GM21786 (cell line): Measurements from ENCODE around the gene HPS4.
"Not testable (repeated sequence)": the region's sequence is repeated elsewhere in the genome, so short reads cannot be mapped to it uniquely, and the experiment has no call there.

Experiments
- ATAC-seq: cut with Tn5 transposase; IDR thresholded peaks from one replicate; pipeline ENCODE4 v1.9.1; 2021; ENCODE audit not compliant: unreplicated experiment

Gene HPS4

DNA sequence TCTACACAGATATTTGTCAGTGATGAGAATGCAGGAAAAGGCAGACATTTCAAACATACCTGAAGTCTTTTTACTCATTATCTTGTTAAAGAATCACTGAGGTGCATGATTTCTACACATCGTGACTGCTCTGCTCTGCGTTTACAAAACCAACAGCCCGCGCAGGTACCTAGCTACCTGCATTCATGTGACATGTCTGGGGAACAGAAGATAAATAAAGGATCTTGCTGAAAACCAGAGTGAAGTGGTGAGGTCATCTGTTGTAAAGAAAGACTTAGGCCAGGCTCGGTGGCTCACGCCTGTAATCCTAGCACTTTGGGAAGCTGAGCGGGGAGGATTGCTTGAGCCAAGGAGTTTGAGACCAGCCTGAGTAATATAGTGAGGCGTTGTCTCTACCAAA is 38.8 kb downstream of the HPS4 start:
- ATAC-seq = no peak

- ATAC-seq = no peak
These were observed 39.5 kb downstream of the HPS4 start for GRCh38 chr22:26443901-26444690.

- ATAC-seq = no peak
These were observed 41.4 kb downstream of the HPS4 start for GRCh38 chr22:26442086-26442756.

GRCh38 chr22:26439559-26439958 is 44.0 kb downstream of the HPS4 start:
- ATAC-seq = no peak

DNA sequence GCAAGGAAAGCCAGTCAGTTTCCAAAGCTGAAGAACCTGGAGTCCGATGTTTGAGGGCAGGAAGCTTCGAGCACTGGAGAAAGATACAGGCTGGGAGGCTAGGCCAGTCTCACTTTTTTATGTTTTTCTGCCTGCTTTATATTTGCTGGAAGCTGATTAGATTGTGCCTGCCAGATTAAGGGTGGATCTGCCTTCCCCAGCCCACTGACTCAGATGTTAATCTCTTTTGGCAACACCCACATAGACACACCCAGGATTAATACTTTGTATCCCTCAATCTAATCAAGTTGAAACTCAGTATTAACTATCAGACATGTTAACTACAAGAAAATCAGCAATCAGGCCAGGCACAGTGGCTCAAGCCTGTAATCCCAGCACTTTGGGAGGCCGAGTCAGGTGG is 44.8 kb downstream of the HPS4 start:
- ATAC-seq = not testable (repeated sequence)

GRCh38 chr22:26437694-26438392 is 45.7 kb downstream of the HPS4 start:
- ATAC-seq = no peak

DNA sequence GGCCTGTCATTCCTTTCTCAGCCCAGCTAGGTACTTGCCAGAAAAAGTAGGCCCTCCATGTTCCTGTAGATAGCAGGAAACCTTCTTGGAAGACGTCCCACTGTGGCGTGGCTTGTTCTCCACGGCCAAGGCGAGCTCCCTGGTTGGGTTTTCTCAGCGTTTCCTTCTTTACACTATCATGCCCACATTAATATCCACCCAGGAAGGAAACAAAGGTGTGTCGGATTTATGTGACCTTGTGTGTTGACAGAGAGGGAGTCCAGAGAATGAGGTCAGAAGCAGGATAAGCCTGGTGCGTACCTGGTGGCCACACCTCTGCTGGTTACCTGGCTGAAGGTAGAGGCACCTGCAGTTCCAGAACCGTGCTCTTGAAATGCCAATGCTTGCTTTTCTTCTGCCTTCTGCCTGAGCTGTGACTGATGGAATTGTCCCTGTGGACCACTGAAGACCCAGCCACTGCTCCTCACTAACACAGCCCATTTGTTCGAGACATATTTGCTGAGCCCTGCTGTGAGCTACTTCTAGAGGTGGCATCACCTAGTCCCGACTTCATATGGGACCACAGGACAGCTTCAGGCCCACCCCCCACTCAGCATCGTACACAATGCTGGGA is 46.6 kb downstream of the HPS4 start:
- no peak for ATAC-seq

GRCh38 chr22:26435327-26436093 is 48.1 kb downstream of the HPS4 start:
- ATAC-seq = no peak

GRCh38 chr22:26433805-26434204 is 49.8 kb downstream of the HPS4 start:
- no peak for ATAC-seq

GRCh38 chr22:26432619-26433311 is 50.8 kb downstream of the HPS4 start:
- ATAC-seq = no peak

DNA sequence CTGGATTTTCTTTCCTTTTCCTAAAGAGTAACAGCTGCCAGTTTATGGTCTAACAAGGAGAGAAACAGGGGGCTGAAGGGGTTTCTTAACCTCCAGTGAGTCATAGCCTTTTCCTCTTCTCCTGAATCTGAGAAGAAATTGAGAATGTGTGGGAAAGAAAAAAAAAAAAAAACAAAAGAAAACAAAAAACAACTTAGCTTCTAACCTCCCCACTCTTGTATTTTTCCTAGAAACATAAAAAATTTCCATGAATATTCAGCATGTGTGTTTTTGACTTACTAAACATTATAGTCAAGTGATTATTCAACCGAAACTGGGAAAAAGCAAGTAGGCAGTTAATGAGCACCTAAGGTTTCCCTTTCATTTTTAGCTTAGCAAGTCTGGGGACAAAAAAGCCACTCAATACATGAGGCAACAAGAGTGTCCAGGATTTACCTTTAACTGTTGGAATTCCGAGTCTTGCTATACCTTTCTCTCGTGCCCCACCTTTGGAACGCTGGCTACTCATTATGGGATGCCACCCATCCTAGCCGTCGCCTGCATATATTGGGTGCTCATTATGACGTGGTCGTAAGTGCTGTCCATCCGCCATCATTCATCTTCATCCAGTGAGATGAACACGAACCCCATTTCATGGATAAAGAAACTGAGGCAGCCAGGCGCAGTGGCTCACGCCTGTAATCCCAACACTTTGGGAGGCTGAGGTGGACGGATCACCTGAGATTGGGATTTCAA is 52.2 kb downstream of the HPS4 start:
- no peak for ATAC-seq

- no peak for ATAC-seq
These were observed 53.0 kb downstream of the HPS4 start for GRCh38 chr22:26430600-26430999.

DNA sequence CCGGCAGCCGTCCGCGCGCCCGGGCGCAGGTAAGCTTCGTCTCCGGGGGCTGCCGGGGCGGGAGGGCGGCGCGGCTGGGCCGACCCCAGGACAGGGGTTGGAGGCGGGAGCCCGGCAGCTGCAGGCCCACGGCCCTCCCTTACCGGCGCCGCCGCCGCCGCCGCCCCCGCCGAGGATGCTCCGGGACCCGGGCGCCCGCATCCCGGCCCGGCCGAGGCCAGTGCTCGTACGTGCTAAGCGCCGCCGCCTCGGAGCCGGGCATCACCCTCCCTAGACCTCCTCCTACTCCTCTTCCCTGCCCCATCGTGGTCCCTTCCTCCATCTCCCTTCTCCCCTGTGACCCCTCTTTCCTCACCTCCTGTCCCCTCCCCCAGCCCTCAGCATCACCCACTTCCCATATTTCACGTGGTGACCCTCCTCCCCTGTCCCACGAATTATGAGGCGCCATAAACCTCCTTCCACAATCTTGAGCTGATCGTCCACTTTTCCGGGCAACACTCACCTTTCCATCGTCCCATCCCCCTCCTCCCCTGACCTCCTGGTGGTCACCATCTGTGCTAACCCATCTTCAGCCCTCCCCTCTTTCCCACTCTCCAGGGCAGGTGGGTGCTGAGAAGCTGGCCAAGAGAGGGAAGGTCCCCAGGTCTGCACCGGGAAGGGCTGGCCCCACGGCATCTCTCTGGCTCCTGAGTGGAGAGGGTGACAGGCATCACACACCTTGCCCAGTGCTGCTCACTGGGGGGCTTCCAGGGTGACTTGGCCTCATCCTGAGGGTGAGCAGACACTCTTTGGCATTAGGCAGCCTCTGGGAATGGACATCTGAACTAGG is 53.9 kb downstream of the HPS4 start:
- ATAC-seq = no peak

GRCh38 chr22:26428515-26429457 is 54.8 kb downstream of the HPS4 start, which contains the start of gene ASPHD2:
Gene ASPHD2, plus strand, starts transcription at chr22:26429260. Its CDS starts 4,356 bp downstream, at chr22:26433616.
- peak; percentile 56 for ATAC-seq

DNA sequence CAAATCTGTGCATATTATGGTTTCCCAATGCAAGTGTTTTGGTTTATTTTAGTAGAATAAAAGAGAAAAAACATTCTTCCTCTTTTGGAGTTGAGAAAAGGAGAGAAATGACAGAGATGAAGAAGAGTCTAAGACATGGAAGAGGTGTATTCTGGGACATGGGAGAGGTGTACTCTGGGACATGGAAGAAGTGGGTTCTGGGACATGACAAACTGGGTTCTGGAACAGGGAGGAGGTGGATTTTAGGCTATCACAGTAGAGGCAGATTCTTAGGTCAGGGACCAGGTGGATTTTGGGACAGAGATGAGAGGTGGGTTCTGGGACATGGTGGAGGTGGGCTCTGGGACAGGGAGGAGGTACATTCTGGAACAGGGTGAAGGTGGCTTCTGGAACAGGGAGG is 56.7 kb downstream of the HPS4 start:
- no peak for ATAC-seq

DNA sequence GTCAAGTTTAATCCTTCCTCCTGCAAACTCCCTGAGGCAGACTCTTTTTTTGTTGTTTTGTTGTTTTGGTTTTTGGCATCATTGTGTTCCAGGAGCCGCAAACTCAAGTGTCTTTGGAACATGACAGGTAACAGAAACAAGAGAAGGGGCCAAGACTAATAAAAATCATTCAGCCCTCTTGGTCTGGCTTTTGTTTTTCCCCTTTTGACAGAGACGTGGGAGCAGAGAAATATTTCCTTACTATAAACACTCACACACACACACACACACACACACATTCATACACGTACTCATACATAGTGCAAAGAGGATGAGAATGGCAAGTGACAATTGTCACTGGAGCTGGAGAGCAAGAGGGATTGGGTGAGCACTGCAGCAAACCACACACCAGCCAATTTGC is 65.0 kb downstream of the HPS4 start:
- ATAC-seq = no peak

DNA sequence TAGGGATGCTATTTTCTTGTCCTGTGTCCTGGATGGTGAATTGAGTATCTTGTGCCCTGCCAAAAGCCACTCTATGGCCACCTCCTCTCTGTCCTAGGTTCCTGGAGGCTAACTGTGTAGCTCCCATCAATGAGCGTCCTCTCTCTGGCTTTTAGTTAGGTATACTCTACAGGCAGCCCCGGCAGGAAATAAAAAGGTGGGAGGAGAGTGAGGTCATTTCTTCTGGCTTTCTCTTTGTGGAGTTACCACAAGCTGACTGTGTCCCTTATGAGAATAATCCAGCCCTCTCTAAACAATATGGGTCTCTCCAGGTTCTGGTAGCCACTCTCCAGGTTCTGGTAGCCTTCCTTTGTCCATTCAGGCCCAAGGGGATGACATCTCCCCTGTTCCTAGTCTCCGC is 66.2 kb downstream of the HPS4 start:
- ATAC-seq = no peak
